Coronary artery (tissue), 2 donors: ENCODE measurements around the gene DCUN1D1.

Source experiments
- DNase-seq: peaks from one replicate; pipeline ENCODE4 v3.0.0-alpha.2; 2017; ENCODE audit warnings: low spot score
- H3K27ac ChIP-seq, 2 donors: fragments of 200-600 bp; sonication (generic); one replicate each; pipeline ENCODE4 v1.5.1; 2016 to 2019
- H3K4me3 ChIP-seq: fragments of 200-600 bp; sonication (generic); 2 replicates; pipeline ENCODE4 v1.5.1; 2016; ENCODE audit warnings: mild to moderate bottlenecking, moderate library complexity
- TF ChIP-seq, protein P1 (sequence below): fragments of 200-600 bp; sonication (generic); IDR thresholded peaks from one replicate; pipeline ENCODE4 v1.5.1; 2019; ENCODE audit warnings: antibody characterized with exemption

Gene DCUN1D1

DNA sequence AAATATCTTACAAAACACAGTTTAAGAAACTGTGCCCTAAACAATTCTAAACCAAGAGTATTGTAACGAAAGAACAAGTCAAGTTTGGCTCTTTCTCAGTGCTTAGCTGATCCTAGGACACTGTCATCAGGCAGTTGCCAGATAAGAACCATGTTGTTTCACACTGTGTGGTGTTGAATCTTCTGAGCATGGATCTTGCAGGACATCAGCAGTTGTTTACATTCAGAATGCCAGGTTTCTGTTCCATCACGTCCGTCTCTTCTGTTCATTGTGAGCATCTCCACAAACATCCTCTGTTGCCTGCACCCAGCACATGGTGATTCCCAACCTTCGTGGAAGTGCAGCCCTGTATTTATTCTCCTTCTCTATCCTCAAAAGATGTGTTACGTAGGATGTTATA lies 67.9 kb downstream of the DCUN1D1 start:
- H3K27ac ChIP-seq, result no peak overlapping the region
- no peak for DNase-seq
- TF ChIP-seq, protein P1, sequence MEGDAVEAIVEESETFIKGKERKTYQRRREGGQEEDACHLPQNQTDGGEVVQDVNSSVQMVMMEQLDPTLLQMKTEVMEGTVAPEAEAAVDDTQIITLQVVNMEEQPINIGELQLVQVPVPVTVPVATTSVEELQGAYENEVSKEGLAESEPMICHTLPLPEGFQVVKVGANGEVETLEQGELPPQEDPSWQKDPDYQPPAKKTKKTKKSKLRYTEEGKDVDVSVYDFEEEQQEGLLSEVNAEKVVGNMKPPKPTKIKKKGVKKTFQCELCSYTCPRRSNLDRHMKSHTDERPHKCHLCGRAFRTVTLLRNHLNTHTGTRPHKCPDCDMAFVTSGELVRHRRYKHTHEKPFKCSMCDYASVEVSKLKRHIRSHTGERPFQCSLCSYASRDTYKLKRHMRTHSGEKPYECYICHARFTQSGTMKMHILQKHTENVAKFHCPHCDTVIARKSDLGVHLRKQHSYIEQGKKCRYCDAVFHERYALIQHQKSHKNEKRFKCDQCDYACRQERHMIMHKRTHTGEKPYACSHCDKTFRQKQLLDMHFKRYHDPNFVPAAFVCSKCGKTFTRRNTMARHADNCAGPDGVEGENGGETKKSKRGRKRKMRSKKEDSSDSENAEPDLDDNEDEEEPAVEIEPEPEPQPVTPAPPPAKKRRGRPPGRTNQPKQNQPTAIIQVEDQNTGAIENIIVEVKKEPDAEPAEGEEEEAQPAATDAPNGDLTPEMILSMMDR, result no peak
- H3K4me3 ChIP-seq, result no peak overlapping the region

DNA sequence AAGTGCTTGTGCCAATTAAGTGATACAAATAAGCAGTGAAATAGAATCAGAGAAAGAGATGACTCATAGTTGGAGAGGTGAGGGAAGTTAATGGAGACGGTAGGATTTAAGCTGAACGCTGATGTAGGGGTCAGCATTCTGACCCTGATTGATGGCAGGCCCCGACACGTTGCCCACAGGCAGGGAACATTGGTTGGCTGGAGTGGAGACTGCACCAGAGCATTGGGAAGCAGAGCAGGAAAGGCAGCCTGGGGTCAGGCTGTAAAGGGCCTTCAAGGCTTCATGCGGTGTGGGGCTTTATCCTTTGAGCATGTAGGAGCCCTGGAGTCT lies 68.6 kb downstream of the DCUN1D1 start:
- no peak overlapping the region for H3K4me3 ChIP-seq
- H3K27ac ChIP-seq, result no peak overlapping the region
- no peak for DNase-seq
- TF ChIP-seq, protein P1, result no peak

DNA sequence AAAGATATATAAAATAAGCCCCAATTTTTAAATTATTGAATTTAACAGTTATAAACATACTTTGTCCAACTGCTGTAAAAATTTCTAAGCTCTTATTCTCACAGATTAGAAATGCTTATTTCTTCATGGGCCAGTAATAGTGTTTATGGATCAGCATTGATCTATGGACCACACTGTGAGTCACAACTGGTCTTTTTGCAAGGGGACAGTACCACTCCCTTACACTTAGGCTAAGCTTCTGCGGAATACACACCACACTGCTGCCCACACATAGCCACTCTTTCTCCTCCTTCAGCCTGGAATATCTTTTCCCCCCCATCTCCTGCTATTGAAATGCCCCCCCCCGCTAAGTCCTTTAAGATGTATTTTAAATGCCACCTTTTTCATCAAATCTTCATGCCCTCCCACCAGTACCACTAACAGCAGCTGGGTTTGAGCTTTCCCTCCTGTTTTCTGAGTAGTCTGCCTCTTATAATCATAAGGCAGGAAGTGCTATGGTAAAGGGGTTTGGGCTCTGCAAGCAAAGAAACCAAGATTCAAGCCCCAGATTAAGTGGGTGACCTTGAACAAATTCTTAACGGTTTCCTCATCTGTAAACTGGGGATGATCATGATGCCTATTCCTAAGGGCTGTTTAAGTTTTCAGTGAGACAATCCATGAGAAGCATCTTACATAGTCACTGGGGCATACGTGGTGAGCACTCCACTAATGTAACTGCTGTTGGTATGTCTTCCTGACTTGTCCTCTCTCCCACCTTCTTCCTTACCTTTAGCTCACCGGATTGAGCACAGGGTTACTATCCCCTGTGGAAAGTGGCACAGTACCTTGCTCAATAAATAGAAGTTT lies 69.2 kb downstream of the DCUN1D1 start:
- DNase-seq, result no peak
- H3K4me3 ChIP-seq, result no peak overlapping the region
- TF ChIP-seq, protein P1, result no peak
- no peak overlapping the region for H3K27ac ChIP-seq

DNA sequence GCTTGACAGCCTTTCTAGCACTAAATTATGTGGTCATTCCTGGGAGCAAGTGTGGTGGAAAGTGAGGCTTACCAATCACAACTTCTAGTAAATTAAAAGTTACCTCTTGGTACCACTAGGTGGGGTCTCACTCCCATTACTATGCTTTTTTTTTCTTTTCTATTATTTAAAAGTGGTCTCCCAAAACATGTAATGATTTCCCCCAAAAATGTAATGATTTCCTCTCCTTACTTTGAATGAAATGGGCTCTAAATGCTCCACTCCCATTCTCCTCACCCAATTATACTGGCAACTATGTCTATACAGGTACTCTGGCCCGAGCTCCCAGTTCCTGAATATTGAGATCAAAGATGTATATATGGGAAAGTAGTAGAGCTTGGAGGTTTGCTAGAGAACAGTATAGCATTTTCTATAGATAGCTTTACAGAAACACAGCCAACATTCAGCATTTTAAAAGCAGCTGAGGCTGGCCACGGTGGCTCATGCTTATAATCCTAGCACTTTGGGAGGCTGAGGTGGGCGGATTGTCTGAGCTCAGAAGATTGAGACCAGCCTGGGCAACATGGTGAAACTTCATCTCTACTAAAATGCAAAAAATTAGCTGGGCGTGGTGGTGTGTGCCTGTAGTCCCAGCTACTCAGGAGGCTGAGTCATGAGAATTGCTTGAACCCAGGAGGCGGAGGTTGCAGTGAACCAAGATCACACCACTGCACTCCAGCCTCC lies 70.9 kb downstream of the DCUN1D1 start:
- TF ChIP-seq, protein P1, result no peak
- no peak for DNase-seq
- Histone ChIP-seq H3K4me3 (no peak overlapping the region), H3K27ac (no peak overlapping the region)

DNA sequence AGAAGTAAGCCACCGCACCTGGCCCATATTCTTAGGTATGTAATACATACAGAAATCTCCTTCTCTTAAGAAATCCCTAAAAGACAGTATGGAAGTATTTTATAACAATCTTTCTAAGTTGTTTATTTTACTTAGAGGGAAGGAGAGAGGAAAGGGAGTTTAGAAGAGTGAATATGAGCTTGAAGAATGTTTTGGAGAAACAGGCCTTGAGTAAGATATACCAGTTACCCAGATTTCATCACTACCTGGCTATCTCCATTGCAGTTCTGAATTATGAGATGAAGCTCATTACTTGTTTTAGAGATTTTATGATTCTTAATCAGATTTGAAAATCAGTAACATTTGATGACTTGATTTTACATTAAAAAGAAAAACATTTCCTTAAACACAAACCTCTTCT lies 71.9 kb downstream of the DCUN1D1 start:
- DNase-seq, result no peak
- Histone ChIP-seq H3K4me3 (no peak overlapping the region), H3K27ac (no peak overlapping the region)
- TF ChIP-seq, protein P1, result no peak

DNA sequence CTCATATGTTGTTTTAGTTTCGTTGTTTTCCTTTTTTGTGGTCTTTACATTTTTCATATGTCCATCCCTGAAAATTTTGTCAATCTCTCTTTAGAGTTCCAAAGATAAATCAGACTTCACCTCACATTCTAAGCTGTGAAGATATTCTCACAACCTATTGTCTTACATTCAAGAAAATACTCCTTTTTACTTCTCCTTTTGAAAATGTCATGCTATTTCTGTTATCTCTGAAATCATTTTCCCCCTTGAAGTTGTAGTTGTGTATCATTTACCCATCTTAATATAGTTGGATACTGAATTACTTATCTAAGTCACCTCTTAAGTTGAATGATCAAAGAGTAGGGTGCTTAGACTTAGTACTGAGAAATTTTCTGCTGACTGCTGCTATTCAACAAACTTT lies 74.3 kb downstream of the DCUN1D1 start:
- Histone ChIP-seq H3K4me3 (no peak overlapping the region), H3K27ac (no peak overlapping the region)
- no peak for DNase-seq
- TF ChIP-seq, protein P1, result no peak

DNA sequence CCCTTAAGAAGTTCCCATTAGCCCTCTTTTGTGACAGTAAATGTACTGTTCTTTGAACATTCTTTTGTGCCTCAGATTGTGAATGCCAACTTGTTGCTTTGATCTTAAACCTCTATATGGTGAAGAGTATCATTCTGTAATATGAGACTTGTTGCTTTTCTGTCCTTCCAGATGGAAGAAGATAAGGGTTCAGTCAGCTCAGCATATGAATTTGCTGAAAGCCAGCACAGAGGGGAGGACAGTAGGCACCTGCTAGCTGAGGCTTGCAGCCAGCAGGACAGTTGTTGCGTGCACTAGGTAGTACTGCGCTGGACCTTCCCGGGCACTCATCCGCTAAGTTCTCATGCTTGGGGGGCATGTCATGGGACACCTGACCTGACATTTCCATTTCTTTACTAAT lies 74.7 kb downstream of the DCUN1D1 start:
- DNase-seq, result no peak

More for the DNA sequence above, 74.7 kb downstream of the DCUN1D1 start:
- no peak overlapping the region for H3K27ac ChIP-seq
- TF ChIP-seq, protein P1, result no peak
- H3K4me3 ChIP-seq, result no peak overlapping the region
